GM12892 (cell line): ENCODE data around the gene TMUB1.

Experiments used
- POLR2A ChIP-seq: IDR thresholded peaks from 2 replicates; pipeline ENCODE4 v1.6.1; 2011; ENCODE audit warnings: low read depth, low read length, control low read depth
- POLR2AphosphoS5 ChIP-seq: IDR thresholded peaks from 2 replicates; pipeline ENCODE4 v1.6.1; 2011; ENCODE audit warnings: low read depth, low read length, control low read depth

DNA sequence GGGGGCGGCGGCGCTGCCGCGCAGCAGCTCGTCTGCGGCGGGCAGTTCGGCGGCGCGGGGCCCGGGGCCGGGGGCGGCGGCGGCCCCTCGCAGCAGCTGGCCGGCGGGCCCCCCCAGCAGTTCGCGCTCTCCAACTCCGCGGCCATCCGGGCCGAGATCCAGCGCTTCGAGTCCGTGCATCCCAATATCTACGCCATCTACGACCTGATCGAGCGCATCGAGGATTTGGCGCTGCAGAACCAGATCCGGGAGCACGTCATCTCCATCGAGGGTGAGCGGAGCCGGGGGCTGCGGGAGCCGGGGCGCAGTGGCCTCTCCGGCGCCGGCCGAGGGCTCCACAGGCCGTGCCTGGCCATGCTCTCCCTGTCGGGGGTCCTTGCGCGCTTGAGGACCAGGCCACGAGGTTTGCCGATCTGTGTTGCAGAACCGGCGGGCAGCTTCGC is 3.5 kb upstream of the TMUB1 start:
- TF ChIP-seq POLR2A = no peak
- TF ChIP-seq POLR2AphosphoS5 = no peak
